ENCODE measurements around the gene HOXA10. TPM values are rescaled to one million over a fixed set of nuclear protein-coding genes. Genes with fewer than 3 reads are reported as not detected.

Gene HOXA10
- 10 to 100 TPM in 1 of 3 donors, 1 to 10 TPM in 2; 1.7 to 18.3 (median 2.3) TPM for polyA plus RNA-seq

- 8 to 9% (median 8%) methylated on average over 67 to 82 of the region's 82 CpGs for WGBS, 3 donors
- H3K27ac ChIP-seq (ENCODE audit: low read depth, low read length): no peak within 1 kb of the TSS
Observed at GRCh38 chr7:27173956-27174873, at the start of gene HOXA10. TSS of gene HOXA10 (minus strand) at chr7:27174320. CDS start at chr7:27174306, 14 bp downstream.

- 92 to 95% (median 92%) methylated on average over 3 of the region's 3 CpGs for WGBS, 3 donors
- H3K27ac ChIP-seq (ENCODE audit: low read depth, low read length): no peak overlapping the region
Observed at GRCh38 chr7:27221201-27221797, 47.2 kb upstream of the HOXA10 start.

DNA sequence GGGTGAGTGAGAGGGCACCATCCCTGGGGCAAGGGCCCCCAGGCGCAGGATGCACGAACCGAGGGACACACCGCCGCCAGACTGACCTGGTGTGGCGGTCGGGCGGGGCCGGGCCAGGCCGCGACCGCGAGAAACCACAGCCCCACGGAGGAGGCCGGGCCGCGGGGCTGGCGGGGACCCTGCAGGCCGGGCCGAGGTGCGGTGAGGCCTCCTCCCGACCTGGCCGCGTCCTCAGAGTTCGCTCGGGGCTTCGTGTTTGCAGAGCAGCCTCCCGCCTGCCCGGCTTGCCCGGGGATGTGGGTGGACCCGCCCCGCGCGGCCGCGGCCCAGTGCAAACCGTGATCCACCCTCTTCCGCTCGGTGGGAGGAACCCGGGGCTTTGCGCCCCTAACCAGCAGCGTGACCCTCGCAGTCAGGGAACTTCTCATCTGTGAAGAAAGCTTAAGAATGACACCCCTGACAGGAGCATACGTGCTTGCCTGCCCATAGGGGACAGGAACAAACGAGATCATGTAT is 46.4 kb upstream of the HOXA10 start:
- 12 to 20% (median 15%) methylated on average over 40 to 45 of the region's 45 CpGs for WGBS, 3 donors
- no peak overlapping the region for H3K27ac ChIP-seq (ENCODE audit: low read depth, low read length)

DNA sequence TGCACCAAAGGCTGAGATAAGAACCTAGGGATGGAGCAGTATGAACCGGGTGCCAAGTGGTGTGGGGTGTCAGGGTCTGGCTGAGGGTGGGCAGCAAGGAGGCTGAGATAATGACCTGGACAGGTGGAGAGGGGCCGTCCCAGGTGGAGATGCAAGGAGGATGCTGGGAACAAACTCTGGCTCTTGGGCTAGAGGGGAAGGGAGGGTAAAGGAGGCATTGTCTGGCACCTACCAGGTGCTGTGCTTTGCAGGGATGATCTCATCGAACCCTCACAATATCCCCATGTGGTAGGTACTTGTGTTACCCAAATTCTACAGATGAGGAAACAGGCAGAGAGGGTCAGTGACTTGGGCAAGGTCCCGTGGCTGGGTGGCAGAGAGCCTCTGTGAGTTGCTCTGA is 45.7 kb upstream of the HOXA10 start:
- WGBS, 3 donors: 50 to 77% (median 66%) methylated on average over 4 of the region's 4 CpGs

GRCh38 chr7:27217951-27218350 is 43.8 kb upstream of the HOXA10 start:
- no peak overlapping the region for H3K27ac ChIP-seq (ENCODE audit: low read depth, low read length)

More for the DNA sequence above, 45.7 kb upstream of the HOXA10 start:
- no peak overlapping the region for H3K27ac ChIP-seq (ENCODE audit: low read depth, low read length)

- 75 to 86% (median 85%) methylated on average over 2 of the region's 2 CpGs for WGBS, 3 donors
- no peak overlapping the region for H3K27ac ChIP-seq (ENCODE audit: low read depth, low read length)
Observed at GRCh38 chr7:27215356-27215755, 41.2 kb upstream of the HOXA10 start.

GRCh38 chr7:27214239-27214950 is 40.3 kb upstream of the HOXA10 start:
- WGBS, 3 donors: 59 to 76% (median 75%) methylated on average over 8 of the region's 8 CpGs
- no peak overlapping the region for H3K27ac ChIP-seq (ENCODE audit: low read depth, low read length)

DNA sequence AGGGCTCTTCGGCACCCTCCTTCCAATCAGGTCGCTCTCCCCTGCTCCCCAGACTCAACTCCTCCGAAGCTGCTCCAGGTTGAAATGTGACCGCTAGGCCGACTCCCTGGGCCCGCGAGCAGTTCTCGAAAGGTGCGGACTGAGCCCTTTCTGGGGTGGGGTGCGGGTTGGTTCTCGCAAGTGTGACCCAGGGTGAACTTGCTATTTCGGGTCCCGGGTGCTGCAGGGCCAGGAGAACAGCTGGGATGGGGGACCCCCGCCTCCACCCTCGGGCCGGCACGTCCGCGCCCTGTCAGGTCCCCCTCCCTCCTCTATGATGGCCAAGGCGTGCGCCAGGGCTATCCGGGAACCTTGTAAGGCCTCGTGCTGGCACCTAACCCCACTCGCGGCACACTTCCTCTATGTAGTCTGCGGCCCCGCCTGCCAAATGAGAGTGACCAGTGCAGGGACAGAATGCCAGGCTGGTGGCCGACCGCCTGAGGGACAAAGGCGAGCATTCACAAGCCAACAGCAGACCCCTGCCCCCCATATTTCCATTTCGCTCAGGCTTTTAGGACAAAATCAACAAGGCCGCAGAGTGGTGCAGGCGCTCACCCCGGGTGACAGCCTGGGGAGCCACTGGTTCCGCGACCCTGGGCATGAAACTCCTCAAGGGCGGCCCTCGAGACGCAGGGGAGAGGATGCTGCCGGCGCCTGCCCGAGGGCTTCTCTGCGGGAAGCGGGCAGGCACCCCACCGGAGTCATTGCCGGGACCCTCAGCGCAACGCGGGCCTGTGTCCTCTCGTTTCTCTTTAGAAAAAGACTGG is 39.5 kb upstream of the HOXA10 start:
- no peak overlapping the region for H3K27ac ChIP-seq (ENCODE audit: low read depth, low read length)
- WGBS, 3 donors: 22 to 54% (median 47%) methylated on average over 50 of the region's 50 CpGs

DNA sequence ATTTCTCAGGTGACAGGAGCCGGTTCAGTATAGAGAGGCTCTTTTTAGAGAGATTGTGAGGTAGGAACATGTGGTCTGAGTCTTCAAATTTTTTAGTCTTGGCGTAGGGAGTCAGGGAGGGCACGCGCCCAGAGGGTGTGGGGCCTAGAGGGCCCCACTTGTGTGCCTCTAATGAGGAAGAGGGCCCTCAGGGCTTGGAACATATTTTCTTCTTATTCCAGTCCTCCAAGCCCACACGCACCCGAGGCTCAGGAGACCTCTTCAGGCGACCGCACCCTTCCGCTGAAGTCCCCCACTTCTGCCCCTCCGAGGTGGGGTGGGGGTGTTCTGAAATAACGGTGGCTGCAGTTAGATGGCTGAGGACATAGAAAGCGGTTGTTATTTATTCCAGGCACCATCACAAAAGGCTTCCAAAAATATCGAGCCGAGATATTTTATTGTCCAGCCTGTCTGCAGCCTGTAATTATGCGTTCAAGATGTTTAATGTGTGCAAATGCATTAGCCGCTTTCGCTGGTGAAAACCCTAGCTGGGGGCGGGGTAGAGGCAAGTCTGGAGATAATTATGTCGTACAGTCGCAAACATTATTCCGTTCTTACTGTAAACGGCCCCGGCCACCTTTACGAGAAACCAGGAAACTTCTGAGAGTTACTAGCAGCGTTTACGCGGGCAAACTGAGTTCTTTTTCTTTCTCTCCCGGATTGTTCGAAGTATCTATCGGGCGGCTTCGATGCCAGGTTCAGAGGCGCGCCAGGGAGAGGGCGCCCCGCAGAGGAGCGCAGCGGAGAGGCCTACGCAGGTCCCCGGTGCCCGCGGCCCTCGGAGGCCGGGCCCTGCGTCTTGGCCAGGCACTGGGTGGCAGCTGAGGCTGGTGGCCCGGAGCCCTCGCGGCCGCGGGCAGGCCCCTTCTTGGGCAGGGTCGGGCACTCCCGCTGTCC is 38.6 kb upstream of the HOXA10 start:
- no peak overlapping the region for H3K27ac ChIP-seq (ENCODE audit: low read depth, low read length)
- 10 to 23% (median 12%) methylated on average over 45 to 52 of the region's 52 CpGs for WGBS, 3 donors

GRCh38 chr7:27211764-27212204 is 37.7 kb upstream of the HOXA10 start:
- WGBS, 3 donors: 30 to 50% (median 37%) methylated on average over 3 of the region's 3 CpGs
- H3K27ac ChIP-seq (ENCODE audit: low read depth, low read length): no peak overlapping the region

- WGBS, 3 donors: 77 to 92% (median 82%) methylated on average over 1 of the region's 1 CpG
- H3K27ac ChIP-seq (ENCODE audit: low read depth, low read length): no peak overlapping the region
Observed at GRCh38 chr7:27211084-27211446, 36.9 kb upstream of the HOXA10 start.

DNA sequence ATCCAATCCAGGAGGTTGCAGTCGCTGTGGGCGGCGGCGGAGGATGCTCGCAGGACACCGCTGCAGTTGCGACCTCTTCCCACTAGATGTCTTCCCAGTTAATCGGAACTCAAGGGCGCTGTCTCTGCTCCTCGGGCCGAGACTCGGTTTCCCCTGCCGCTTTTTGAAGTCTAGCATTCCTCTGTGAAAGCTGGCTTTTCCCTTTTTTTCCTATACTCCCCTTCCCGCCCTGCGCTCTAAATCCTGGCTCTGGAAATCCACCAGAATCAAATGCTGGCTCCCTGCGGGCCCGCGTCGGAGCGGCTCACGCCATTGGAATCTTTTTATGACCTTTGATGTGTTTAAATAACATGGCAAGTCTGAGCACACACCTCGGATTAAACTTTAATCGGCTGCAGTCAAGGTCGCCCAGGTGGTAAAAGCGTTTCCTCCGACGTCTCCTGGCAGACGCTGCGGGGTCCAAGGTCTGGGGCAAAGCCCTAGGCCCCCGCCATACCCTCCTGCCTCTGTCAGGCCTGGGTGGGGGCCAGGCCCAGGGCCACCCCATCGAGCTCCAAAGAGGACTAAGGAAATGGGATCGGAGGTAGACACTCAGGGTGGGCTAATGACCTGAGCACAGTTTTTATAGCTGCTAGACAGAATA is 36.4 kb upstream of the HOXA10 start:
- 4 to 13% (median 11%) methylated on average over 32 of the region's 32 CpGs for WGBS, 3 donors
- H3K27ac ChIP-seq (ENCODE audit: low read depth, low read length): no peak overlapping the region

- WGBS, 3 donors: 38 to 47% (median 47%) methylated on average over 11 of the region's 11 CpGs
Observed at GRCh38 chr7:27209933-27210440, 35.9 kb upstream of the HOXA10 start.

DNA sequence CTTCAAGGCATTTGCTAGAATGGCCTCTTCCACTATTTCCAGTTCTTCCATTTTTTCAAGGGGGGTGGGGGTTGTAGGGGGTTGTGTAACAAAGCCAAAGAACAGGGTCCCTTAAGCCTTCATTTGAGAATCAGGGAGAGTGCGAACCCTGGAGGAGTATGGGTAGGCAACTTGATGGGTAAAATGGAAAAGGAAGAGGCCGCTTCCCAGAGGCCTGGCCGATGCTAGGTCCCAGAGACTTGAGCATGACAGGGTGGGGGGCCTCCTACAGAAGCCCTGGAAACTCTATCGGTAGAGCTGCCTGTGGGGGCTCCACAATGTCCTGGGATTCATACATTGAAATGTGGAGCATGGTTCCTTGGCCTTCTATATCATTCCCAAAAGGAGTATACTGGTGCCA is 34.9 kb upstream of the HOXA10 start:
- WGBS, 3 donors: 70 to 93% (median 86%) methylated on average over 4 of the region's 4 CpGs
- no peak overlapping the region for H3K27ac ChIP-seq (ENCODE audit: low read depth, low read length)

More at GRCh38 chr7:27209933-27210440, 35.9 kb upstream of the HOXA10 start:
- H3K27ac ChIP-seq (ENCODE audit: low read depth, low read length): no peak overlapping the region

- no peak overlapping the region for H3K27ac ChIP-seq (ENCODE audit: low read depth, low read length)
- WGBS, 3 donors: 34 to 50% (median 35%) methylated on average over 7 of the region's 7 CpGs
Observed at GRCh38 chr7:27207348-27207985, 33.3 kb upstream of the HOXA10 start.
